HG03060 (cell line): ENCODE results near the gene TMEM179.

Experiments used
- ATAC-seq: cut with Tn5 transposase; IDR thresholded peaks from one replicate; pipeline ENCODE4 v1.9.1; 2021; ENCODE audit warnings: low read depth, moderate number of reproducible peaks; ENCODE audit not compliant: unreplicated experiment

TMEM179 gene

DNA sequence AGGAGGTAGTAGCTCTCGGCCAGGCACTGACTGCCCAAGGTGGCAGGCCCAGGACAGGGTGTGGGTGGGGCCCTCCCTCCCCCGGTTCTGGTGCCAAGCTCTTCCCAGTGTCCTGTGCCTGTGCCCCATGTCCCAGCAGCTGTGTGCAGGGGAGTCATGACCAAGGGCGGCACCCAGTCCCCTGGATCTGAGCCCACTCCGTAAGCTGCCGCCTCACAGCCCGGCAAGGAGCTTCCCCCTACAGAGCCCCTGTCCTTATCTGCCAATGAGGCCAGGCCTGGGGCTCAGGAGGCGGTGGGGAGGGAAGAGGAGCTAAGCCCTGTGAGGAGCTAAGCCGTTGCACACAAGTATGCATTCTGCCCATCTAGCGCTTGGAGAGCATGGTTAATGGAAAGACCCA, 30.6 kb downstream of the TMEM179 start:
- no peak for ATAC-seq

DNA sequence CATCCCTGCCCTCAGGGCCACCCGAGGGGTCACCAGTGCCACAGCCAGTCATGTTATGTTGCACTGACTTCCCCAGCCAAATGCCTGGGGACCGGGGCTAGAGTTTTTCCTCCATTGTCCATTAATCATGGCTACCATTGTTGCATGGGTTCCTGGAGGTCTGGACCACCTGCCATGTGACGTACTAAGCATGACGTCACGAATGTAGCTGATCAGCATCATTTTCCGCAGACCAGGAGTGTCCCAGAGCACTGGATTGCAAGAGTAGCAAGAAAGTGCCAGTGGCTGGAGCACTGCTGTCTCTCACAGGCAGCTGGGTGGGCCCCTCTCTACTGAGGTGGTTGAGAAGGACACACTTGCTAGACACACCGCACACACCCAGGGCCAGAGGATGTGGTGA, 31.9 kb downstream of the TMEM179 start:
- ATAC-seq, result no peak

DNA sequence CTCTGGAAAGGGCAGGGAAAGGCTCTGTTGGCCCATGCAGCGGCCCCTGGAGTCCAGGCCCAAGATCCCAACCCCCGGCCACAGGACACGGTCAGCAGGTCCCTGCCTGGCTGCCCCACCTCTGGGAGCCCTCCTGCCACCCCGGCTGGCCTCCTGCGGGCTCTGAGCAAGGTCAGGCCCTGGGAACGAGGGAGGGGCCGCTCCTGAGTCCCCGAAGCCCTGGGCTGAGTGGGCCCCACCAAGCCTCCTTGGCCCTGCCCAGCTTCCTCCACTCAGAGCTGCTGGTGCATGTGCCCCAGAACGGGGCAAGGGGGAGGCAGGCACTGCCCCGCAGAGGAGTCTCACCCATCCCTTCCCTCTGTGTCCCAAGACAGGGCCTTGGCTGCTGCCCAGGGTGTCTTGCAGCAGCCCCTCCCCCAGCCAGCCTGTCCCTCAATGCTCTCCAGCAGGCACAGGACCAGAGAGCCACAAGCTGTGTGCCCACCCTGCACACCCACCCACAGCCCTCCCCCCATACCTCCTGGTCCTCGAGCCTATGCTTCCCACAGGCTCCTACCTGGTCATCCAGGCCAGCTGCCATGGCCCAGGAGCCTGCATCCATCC, 32.4 kb downstream of the TMEM179 start:
- ATAC-seq, result no peak

DNA sequence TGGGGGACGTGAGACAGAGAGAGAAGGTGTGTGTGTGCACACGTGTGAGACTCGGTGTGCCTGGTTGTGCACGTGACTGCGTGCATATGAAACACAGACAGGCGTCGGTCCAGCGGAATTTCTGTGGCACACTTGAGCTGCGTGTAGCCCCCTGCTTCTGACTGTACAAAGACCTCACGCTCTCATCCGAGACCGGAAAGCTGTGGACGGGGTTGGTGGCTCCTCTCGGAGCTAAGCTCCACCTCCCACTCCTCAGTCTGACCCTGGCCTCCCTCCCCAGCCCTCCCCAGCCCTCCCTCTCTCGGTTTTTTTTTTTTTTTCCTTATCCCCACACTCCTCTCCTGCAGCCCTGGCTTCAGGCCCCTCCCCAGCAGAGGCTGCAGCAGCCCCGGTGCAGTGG, 33.3 kb downstream of the TMEM179 start:
- ATAC-seq, result no peak

DNA sequence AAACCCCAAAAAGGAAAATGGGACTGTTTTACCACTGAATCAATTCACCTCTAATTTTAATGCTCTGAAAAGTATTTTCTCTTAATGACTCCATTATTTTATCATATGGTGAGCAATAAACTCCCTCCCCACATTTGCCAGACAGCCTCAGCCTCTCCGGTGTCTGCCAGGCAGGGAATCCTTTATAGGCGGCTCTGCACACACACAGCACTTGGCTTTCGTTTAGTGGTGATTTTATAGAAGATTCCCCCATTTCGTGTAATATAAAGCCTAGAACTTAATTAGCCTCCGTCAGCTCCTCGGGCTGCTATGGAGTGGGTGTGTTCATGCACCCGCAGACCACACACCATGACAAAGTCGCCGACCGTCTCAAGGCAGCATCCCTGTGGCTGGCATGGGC, 35.1 kb downstream of the TMEM179 start:
- ATAC-seq, result no peak

DNA sequence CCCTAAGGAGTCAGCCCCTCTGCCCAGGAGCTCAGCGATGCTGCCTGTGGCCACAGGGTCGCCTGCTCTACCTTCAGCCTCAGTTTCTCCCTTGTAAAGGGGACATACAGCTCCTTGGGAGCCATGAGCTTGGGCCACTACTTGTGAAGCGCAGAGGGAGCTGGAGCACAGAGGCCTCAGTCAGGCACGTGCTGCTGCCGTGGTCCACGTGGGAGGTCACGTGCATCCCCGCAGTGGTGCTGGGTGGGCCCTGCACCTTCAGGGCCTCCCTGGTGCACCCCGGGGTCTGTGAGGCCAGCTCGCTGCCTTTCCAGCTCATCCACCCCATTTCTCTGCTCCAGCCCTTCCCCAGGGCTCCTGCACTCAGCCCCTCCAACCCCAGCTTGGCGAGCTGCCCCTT, 36.0 kb downstream of the TMEM179 start:
- no peak for ATAC-seq

DNA sequence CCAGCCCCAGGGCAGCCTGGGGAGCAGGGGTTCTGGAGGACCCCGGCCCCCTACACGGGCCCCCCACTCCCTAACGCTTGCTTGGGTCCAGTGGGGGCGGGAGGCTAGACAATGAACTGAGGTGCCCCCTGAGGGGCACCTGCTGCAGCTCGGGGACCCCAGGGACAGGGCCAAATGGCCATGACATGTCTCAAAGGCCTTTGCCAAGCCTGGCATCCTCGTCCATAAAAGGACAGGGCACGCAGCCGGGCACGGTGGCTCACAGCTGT, 36.7 kb downstream of the TMEM179 start:
- no peak for ATAC-seq

DNA sequence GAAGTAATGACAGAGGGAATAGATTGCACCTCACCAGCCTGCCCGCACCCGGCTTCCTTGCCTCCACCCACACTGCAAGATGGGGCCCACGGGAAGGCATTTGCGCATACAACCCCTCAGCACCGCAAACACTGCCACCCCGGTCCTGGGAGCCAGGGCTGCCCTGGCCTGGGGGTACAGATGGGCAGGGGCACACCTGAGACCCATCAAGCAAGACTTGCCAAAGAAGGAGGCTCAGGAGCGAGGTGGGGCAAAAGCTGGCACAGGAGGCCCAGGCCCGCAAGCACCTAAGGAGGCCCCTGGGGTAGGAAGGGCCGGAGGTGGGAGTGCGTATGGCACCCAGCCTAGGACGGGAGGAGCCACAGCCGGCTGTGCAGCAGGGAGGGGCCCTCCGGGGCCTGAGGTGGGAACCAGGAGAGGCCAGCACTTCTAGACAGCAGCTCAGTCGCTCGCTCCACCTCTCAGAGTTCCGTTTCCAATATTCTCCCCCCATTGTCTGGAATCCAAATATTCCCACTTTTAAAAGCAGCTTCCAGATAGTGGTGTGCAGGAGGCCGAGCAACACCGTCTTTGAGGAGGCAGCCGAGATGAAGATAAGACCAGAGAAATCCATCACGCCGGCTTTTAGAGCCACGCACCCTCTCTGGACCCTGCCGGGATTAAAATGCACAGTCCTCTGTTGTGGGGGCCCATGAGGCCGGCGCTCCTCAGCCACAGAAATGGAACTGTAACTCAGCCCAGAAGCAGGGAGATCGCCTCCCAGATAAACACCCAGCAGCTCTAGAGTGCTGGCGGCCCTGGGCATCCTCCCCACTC, 37.2 kb downstream of the TMEM179 start:
- ATAC-seq, result no peak

DNA sequence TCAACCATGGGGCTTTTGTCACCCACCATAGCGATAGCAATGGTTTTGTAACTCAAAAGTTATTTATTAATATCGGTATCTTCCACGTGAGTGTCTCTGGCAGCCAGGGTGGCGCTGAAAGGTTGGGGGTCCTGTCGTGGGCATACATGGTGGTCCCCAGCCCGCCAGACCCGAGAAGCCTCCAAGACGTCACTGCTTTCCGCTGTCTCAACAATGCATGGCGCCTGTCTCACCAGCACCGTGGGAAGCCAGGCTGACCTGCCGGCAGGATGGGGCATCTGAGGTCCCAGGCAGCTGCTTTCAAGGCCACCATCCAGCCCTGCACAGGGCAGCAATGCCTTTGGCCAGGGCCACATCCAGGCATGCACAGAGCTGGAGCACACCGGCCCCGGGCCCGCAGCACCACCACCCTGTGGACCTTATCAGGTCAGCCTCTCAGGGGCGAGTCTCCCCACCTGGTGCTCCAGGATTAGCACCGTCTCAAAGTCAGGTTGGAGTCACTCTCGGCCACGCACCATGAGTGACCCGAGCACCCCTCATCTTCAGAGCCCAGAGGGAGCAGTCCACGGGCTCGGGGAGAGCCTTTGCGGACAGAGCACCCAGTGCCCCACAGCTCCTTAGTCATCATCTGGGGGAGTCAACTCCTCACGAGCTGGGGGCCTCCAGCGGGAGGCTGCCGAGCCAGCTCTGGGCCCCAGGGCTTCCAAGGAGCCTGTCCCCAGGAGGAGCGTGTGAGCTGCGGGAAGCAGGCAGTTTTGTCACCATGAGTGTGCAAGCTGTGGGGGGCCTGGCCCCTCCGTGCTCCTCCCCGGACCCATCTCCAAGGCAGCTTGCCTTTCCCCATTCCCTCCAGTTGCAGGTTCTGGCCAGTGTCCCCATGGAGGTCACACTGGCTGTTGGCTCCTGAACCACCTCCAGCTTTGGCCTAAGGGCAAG, 39.6 kb downstream of the TMEM179 start:
- ATAC-seq, result no peak

DNA sequence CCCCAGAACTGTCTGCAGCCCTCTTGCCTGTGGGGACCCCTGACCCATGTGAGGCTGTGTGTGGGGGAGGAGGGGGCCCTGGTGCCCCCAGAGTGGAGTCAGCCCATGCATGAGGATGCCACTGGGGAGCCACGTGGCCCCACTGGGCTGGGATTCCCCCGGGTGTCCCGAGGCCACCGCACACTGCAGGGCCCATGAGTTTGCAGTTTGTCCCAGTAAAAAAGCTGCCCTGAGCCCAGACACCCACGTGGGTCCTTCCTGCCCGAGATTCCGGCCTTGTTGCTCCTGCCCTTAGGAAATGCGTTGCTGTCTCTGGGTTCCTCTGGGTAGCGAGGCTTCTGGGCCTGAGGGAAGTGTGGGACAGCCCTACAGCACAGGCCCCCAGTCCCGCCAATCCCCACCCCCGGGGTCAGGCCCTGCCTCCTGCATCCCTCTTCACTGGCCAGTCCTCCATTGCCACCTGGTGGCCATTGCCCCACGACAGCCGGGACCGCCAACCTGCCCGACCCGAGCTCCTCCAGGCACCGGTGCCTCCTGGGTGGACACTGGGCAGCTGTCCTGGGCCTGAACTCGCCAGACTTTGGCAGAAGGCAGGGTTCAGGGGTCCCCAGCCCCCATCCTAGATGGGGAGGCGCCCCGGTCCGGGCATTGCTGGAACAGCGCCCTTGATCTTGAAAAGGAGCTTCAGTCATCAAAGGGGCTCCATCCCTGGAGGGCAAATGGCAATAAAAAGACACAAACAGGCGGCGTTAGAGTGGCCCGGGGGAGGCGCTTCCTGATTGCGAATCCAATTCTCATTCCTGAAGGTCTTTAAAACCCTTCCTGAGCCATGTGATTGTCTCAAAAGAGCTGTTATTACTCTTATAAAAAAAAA, 40.6 kb downstream of the TMEM179 start:
- no peak for ATAC-seq

DNA sequence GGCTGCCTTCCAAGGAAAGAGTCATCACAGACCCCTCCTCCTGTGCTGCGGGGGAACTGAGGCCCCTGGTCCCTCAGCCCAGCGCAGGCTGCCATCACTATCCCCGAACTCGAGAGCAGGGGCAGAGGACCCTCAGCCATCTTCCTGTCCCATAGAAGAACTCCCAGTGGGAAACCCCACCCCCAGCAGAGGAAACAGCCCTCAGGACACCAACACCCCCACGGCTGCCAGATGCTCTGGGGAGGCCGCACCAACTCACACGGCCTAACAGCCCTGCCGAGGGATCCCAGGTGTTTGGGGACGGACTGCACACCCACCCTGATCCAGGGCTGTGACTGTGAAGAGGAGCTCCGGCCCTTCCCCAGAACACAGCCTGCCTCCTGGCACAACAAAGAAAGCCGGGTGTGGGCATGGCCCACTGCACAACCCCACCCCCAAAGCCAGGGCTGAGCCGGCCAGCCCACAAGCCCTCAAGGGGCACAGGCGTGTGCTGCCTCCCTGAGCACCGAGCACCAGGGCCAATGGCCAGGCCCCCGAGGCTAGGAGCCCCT, 41.3 kb downstream of the TMEM179 start:
- ATAC-seq, result no peak

DNA sequence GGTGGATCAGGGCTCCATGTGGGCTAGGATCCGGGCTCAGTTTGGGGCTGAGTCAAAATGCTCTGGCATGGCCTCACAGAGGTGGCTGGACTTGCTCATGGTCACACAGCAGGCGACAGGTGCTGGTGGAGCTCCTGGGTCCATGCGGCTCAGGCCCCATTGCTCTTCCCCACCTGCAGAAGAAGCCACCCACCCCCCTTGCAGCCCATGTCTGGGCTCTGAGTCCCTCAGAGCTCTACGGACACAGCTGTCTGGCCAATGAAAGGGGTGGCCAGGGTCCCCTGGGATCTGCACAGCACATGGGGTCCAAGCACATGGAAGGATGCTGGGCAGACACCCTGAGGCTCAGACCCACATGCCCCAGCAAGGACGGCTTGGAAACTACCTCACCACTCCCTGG, 42.0 kb downstream of the TMEM179 start:
- no peak for ATAC-seq

DNA sequence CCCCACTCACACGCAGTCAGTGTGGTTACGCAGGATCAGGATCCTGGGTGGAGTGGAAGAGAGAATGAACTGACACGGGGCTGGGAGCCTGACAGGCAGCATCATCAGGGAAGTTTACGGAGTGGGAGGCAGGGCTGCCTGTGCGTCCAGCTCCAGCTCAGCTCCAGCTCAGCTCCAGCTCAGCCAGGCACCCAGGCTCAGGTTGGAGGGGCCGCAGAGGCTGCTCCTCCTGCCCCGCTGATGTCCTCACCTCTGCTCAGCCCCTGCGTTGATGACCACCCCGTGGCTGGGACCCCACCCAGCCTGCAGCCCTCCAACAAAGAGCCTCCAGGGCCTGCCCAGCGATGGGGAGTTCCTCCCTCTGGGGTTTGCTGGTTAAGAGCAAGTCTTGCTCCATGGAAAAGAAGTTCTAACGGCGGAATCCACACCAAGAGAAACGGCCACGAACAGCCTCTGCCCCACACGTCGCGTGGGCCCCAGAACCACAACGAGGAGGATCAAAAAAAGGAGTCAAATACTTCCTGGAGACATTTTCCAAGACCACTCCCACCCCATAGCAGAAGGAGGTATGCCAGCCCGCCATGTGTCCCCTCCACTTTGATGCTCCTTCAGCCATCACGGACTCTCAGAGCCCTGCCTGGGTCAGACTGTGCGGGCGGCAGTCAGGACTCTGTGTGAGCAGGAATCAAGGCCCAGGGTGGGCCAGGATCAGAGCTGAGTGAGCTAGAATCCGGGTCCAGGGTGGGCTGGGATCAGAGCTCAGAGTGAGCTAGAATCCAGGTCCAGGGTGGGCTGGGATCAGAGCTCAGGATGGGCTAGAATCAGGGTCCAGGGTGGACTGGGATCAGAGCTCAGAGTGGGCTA, 42.7 kb downstream of the TMEM179 start:
- ATAC-seq, result no peak

DNA sequence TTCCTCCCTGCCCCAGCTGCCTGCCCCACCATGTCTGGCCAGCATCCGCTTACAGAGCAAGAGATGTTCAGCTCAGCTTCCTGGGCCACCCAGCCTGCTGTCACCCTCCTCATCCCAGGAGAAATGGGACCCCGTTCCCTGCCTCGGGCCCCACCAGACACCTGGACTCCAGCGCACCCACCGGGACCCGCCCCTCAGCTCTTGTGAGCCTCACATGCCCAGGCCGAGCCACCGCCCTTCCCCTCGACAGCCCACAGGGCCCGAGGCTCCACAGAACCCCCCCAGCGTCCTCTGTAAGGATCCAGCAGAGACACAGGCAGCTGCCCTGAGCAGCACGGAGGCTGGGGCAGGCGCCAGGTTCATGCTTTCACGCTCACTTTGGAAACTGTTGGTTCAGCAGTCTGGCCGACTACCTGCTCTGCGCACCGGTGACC, 43.4 kb downstream of the TMEM179 start:
- ATAC-seq, result no peak

DNA sequence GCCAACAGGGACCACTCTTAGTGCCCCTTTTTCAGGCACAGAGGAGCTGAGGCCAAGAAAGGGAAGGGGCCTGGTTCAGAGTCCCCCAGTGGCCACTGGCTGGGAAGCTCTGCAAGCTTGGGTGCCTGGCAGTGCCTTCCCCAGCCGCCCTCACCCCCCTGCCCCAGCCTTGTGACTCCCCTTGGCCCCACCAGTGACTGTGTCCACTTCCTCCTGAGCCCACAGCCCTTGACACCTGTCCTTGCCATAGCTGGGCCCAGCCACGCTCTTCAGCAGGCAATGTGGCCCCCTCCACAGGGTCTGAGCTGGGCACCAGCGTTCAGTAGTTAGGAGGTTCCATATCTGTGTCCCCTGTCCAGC, 44.0 kb downstream of the TMEM179 start:
- ATAC-seq, result no peak

DNA sequence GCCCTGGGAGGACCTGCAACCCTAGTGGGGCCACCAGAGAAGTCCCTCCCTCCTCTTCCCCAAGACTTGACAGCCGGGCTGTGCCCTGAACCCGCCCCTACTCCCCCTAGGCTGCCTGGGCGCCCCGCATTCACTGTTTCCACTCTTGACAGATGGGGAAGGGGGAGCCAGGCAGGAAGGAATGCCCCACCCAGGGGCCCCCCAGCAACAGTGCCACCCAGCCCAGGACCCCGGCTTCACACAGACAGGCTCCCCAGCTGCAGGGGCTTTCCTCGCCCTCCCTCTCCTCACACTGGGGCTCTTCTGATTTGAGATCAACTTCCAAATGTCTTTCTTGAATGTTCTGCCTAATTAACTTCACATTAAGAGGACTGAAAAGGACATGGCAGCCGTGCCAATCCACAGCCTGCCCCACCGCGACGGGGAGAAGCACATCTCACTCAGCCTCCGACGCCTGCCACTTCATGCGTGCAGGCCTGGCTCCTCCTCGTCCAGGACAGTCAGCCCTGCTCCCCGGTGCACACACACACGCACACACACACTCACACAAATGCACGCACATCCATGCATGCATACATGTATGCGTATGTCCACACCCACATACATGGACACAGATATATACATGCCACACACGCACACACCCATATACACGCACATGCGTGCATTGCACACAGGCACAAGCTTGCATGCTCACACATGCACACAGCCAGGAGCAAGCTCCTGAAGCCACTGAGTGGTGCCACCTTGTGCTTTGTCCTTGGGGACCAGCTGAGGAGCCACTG, 44.6 kb downstream of the TMEM179 start:
- ATAC-seq, result no peak

DNA sequence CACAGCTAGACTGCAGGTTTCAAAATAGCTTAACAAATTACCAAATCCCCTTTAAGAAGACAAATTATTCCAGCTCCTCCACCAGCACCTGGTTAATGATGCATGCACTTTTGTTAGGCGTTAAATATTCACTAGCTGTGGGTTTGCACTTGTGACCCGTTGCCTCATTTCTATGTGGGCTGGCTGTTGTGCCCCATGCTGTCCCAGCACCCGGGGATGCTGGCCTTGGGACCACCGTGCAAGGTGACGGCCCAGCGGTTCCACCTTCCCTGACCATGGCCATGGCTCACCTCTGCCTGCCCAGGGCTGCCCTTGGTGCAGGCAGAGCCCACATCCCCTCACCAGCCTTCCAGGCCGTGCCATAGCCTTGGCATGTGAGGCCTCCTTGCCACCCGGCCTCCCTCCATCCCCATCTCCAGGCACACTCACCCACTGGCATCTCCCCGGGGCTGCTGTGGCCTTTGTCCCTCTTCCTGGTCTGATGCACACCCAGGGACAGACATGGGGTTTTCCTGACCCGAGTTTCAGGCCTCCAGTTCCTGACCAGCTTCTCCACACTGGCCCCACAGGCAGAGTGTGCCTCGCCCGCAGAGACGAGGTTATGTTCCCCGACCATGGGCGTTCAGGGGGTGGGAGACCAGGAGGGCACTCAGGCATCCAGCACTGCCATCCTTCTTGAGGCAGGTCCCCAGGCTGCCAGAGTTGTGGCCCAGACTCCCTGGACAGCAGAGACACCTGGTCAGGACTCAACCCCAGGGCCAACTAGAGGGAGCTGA, 45.4 kb downstream of the TMEM179 start:
- ATAC-seq, result no peak
